Panc1 (cell line): ENCODE data around the gene ECD.

Experiments used
- TF ChIP-seq, protein P1 (sequence below): fragments of 450-650 bp; IDR thresholded peaks from 2 replicates; pipeline ENCODE4 v1.5.1; 2017; ENCODE audit warnings: mild to moderate bottlenecking
- TF ChIP-seq, protein P2 (sequence below), 2 experiments: IDR thresholded peaks; 2 replicates each; pipeline ENCODE4 v1.6.1; 2011 to 2012; ENCODE audit warnings: low read depth in 2 of 2, control low read depth in 1 of 2, low read length in 1 of 2, mild to moderate bottlenecking in 1 of 2, moderate library complexity in 1 of 2; ENCODE audit not compliant: insufficient read depth in 1 of 2

DNA sequence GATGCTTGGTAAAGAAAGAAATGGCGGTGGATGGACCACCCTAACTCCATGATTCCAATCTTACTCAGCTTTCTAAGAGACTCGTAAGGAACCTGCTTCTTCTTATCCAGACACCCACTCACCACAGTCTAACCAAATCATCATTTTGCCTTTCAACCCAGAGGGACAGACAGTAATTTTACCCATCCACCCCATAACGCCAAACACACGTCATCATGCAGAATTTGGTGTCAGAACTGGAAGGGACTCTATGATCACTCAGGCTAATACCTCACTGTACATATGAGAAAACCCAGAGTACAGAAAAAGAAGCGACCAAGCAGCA lies 388 bp downstream of the ECD start:
- TF ChIP-seq, protein P1, sequence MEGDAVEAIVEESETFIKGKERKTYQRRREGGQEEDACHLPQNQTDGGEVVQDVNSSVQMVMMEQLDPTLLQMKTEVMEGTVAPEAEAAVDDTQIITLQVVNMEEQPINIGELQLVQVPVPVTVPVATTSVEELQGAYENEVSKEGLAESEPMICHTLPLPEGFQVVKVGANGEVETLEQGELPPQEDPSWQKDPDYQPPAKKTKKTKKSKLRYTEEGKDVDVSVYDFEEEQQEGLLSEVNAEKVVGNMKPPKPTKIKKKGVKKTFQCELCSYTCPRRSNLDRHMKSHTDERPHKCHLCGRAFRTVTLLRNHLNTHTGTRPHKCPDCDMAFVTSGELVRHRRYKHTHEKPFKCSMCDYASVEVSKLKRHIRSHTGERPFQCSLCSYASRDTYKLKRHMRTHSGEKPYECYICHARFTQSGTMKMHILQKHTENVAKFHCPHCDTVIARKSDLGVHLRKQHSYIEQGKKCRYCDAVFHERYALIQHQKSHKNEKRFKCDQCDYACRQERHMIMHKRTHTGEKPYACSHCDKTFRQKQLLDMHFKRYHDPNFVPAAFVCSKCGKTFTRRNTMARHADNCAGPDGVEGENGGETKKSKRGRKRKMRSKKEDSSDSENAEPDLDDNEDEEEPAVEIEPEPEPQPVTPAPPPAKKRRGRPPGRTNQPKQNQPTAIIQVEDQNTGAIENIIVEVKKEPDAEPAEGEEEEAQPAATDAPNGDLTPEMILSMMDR, result no peak
- TF ChIP-seq, protein P2, sequence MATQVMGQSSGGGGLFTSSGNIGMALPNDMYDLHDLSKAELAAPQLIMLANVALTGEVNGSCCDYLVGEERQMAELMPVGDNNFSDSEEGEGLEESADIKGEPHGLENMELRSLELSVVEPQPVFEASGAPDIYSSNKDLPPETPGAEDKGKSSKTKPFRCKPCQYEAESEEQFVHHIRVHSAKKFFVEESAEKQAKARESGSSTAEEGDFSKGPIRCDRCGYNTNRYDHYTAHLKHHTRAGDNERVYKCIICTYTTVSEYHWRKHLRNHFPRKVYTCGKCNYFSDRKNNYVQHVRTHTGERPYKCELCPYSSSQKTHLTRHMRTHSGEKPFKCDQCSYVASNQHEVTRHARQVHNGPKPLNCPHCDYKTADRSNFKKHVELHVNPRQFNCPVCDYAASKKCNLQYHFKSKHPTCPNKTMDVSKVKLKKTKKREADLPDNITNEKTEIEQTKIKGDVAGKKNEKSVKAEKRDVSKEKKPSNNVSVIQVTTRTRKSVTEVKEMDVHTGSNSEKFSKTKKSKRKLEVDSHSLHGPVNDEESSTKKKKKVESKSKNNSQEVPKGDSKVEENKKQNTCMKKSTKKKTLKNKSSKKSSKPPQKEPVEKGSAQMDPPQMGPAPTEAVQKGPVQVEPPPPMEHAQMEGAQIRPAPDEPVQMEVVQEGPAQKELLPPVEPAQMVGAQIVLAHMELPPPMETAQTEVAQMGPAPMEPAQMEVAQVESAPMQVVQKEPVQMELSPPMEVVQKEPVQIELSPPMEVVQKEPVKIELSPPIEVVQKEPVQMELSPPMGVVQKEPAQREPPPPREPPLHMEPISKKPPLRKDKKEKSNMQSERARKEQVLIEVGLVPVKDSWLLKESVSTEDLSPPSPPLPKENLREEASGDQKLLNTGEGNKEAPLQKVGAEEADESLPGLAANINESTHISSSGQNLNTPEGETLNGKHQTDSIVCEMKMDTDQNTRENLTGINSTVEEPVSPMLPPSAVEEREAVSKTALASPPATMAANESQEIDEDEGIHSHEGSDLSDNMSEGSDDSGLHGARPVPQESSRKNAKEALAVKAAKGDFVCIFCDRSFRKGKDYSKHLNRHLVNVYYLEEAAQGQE (IDR thresholded peaks at IDR 0.05; ENCODE audit: insufficient read depth in 1 of 2, low read depth in 2 of 2, low read length in 1 of 2), result no peak
